ENCODE results near the gene CER1.

The CER1 gene

DNA sequence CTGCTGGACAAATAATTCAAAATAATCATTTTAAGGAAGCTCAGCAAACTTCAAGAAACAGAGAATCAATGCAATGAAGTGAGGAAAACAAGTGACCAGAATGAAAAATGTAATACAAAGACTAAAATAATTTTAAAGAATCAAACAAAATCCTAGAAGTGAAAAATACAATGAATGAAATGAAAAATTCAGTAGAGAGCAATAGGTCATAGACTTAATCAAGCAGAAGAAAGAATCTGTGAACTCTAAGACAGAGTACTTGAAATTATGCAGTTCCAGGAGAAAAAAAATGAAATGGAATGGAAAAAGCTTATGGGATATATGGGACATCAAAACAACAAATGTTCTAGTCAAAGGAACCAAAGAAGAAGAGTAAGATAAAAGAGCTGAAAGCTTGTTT is 17.5 kb downstream of the CER1 start:
- no peak for DNase-seq (ENCODE audit: low read depth)
- H3K4me3 ChIP-seq (ENCODE audit: low read depth, low read length) = no peak overlapping the region
- TF ChIP-seq, protein P1, sequence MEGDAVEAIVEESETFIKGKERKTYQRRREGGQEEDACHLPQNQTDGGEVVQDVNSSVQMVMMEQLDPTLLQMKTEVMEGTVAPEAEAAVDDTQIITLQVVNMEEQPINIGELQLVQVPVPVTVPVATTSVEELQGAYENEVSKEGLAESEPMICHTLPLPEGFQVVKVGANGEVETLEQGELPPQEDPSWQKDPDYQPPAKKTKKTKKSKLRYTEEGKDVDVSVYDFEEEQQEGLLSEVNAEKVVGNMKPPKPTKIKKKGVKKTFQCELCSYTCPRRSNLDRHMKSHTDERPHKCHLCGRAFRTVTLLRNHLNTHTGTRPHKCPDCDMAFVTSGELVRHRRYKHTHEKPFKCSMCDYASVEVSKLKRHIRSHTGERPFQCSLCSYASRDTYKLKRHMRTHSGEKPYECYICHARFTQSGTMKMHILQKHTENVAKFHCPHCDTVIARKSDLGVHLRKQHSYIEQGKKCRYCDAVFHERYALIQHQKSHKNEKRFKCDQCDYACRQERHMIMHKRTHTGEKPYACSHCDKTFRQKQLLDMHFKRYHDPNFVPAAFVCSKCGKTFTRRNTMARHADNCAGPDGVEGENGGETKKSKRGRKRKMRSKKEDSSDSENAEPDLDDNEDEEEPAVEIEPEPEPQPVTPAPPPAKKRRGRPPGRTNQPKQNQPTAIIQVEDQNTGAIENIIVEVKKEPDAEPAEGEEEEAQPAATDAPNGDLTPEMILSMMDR (IDR thresholded peaks at IDR 0.05; ENCODE audit: control insufficient read depth, extremely low read depth, insufficient read depth) = no peak

DNA sequence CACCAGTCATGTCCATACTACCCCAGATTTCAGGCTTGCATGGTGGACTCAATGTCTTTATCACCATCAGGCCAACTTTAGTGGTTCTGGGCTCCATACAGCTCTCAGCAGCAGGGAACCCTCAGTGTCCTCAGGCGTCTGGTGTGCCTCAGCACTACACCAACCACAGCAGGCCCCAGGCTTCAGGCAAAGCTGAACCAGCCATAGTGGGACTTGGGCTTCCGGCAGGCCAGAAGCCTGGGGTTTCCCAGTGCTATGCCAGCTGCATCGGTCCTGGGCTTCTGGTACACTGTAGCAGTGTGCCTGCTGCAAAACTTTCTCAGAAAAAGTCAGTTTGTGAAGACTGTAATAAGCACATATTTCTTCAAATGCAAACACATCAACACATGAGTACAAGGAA is 18.3 kb downstream of the CER1 start:
- H3K4me3 ChIP-seq (ENCODE audit: low read depth, low read length) = no peak overlapping the region
- no peak for DNase-seq (ENCODE audit: low read depth)
- TF ChIP-seq, protein P1 (IDR thresholded peaks at IDR 0.05; ENCODE audit: control insufficient read depth, extremely low read depth, insufficient read depth) = no peak

DNA sequence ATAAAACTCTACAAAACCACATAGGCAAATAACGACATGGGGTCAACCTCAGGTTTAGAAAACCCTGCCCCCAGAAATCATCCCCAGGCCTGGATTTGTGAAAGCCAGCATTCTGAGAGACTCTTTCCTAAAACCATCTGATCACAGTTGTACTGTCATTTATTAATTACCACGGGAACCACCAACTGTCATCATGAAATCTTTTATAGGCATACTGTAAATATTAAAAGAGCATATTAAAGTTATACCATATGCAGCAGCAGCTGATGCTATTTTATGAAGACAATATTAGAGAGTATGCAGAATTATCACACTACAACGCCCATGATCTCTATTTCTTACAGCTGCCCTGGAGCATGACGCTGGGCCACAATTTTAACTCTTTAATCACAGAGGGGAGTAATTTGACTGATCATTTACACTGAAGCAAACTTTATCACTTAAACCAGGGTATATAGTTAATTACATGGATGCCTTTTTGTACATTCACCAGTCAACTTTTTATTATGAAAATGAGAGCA is 20.3 kb downstream of the CER1 start:
- TF ChIP-seq, protein P1 (IDR thresholded peaks at IDR 0.05; ENCODE audit: control insufficient read depth, extremely low read depth, insufficient read depth) = no peak
- no peak overlapping the region for H3K4me3 ChIP-seq (ENCODE audit: low read depth, low read length)
- peak; percentile 55 for DNase-seq (ENCODE audit: low read depth)

DNA sequence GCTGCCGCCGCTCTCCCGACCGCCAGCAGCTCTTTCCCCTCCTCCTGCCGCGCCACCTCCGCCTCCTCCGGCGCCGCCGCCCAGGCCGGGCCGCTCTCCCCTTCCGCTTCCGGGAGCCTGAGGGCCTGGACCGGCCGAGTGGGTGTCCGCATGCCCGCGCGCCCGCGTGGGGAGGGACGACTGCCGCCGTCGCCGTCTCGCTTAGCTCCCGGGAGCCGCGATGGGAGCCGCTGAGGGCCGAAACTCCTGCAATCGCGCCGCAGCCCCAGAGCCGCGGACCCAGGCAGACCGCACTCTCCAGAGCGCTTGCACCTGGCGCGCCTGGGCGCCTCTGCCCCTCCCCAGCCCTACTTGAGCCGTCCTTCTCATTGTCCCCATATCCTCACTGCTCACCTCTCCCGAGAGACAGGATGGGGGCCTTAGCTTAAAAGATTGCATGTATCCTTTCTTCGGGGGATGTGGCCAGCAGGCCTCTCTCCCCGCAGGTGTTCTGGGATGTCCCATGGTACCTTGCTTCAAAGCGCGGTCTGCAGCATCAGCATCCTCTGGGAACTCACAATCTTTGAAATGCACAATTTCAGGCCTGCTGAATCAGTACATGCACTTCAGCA is 29.2 kb downstream of the CER1 start, which contains the start of gene ZDHHC21:
TSS of gene ZDHHC21 (minus strand) at position 182 of the 611 bp plus-strand sequence. CDS start 19,092 bp downstream, outside the sequence.
- peak within 1 kb of the TSS; percentile 59 for H3K4me3 ChIP-seq (ENCODE audit: low read depth, low read length)
- no peak for DNase-seq (ENCODE audit: low read depth)
- TF ChIP-seq, protein P1 (IDR thresholded peaks at IDR 0.05; ENCODE audit: control insufficient read depth, extremely low read depth, insufficient read depth) = no peak

DNA sequence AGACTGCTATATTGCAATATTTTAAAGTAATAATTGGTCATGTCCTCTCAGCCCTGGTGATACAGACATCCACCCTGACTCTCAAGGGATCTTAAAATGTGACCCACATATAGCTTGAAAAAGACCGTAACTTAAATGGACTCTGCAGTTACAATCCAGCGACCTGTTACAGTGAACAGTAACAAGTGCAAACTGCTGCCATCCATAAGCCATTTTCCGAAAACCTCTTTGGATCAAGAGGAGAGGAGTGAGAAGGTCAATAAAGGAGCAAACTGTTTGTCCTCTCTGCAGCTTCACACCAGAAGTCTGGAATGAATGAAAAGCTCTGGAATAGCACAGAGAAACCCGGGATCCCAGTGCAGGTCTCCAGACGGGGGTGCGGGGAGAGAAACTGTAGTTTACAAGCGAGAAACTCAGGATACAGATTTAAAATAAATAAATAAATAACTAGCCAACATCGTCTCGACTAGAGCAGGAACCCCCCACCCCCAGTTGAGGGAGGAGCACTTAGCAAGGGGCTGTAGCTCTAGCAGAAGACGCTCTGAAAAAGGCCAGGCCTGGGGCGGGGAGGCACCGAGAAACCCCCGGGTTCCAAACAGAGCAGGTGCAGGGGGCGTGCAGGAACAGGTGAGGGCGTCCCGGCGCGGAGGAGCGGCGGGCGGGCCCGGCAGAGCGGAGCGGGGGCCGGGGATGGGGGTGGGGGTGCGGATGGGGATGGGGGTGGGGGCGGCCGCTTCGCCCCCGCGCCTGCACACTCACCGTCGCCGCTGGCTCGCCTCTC is 29.9 kb downstream of the CER1 start:
- H3K4me3 ChIP-seq (ENCODE audit: low read depth, low read length) = peak overlapping the region; percentile 59
- no peak for DNase-seq (ENCODE audit: low read depth)
- TF ChIP-seq, protein P1 (IDR thresholded peaks at IDR 0.05; ENCODE audit: control insufficient read depth, extremely low read depth, insufficient read depth) = no peak

DNA sequence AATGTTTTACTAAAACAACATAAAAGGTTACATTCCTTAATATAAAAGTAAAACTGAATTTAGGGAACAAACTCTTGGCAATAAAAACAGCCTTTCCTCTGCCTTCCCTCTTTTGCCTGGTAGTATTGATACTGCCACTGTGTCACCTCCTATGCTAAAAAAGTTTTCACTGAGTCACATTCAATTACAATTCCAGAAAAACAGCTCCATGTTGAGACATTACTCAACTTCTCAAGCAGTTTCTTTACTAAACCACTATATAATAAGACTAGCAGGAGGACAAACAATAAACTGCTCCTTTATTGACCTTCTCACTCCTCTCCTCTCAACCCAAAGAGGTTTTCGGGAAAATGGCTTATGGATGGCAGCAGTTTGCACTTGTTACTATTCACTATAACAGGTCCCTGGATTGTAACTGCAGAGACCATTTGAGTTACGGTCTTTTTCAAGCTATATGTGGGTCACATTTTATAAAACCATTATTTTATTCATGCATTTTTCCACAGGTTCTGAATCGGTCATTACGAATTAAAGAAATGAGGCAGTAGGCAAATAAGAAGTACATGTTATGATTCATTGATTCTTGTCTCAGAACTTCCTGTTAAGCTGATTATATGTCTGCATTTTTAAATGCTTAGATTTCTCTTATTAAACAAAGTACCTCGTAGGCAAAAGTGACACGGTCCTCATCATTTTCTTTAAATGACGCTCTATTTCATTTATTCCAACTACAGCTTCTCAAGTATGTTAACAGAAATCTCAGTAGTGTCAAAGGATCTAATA is 31.4 kb downstream of the CER1 start:
- H3K4me3 ChIP-seq (ENCODE audit: low read depth, low read length) = no peak overlapping the region
- DNase-seq (ENCODE audit: low read depth) = no peak
- TF ChIP-seq, protein P1 (IDR thresholded peaks at IDR 0.05; ENCODE audit: control insufficient read depth, extremely low read depth, insufficient read depth) = no peak

Data from LNCaP clone FGC (cell line).